HG02884 (cell line): ENCODE measurements around the gene SLC11A1.

Experiments
- ATAC-seq: cut with Tn5 transposase; IDR thresholded peaks from one replicate; pipeline ENCODE4 v1.9.1; 2021; ENCODE audit warnings: mild to moderate bottlenecking, moderate library complexity; ENCODE audit not compliant: unreplicated experiment

Gene SLC11A1

GRCh38 chr2:218381916-218382366, at the start of gene SLC11A1:
Gene SLC11A1 (plus strand): TSS chr2:218382273. CDS start chr2:218382369, 96 bp downstream.
- ATAC-seq, result no peak

GRCh38 chr2:218332288-218332687, 49.8 kb upstream of the SLC11A1 start:
- ATAC-seq, result no peak

GRCh38 chr2:218332920-218333645, 49.0 kb upstream of the SLC11A1 start:
- ATAC-seq, result no peak

GRCh38 chr2:218334531-218334930, 47.5 kb upstream of the SLC11A1 start:
- no peak for ATAC-seq

- ATAC-seq, result no peak
Observed at GRCh38 chr2:218340656-218341055, 41.4 kb upstream of the SLC11A1 start.

- no peak for ATAC-seq
Observed at GRCh38 chr2:218341381-218341780, 40.7 kb upstream of the SLC11A1 start.

GRCh38 chr2:218342837-218343236, 39.2 kb upstream of the SLC11A1 start:
- no peak for ATAC-seq

GRCh38 chr2:218343591-218343990, 38.5 kb upstream of the SLC11A1 start:
- no peak for ATAC-seq

- no peak for ATAC-seq
Observed at GRCh38 chr2:218344090-218344754, 37.9 kb upstream of the SLC11A1 start.

GRCh38 chr2:218344755-218345417, 37.2 kb upstream of the SLC11A1 start:
- ATAC-seq, result no peak

GRCh38 chr2:218345491-218346236, 36.4 kb upstream of the SLC11A1 start:
- no peak for ATAC-seq

- no peak for ATAC-seq
Observed at GRCh38 chr2:218347172-218347571, 34.9 kb upstream of the SLC11A1 start.

GRCh38 chr2:218354045-218354444, 28.0 kb upstream of the SLC11A1 start:
- no peak for ATAC-seq

GRCh38 chr2:218354850-218355443, 27.1 kb upstream of the SLC11A1 start:
- no peak for ATAC-seq

- ATAC-seq, result no peak
Observed at GRCh38 chr2:218357236-218358177, 24.6 kb upstream of the SLC11A1 start.

- ATAC-seq, result no peak
Observed at GRCh38 chr2:218360453-218360852, 21.6 kb upstream of the SLC11A1 start.

GRCh38 chr2:218362606-218363005, 19.5 kb upstream of the SLC11A1 start:
- no peak for ATAC-seq

- no peak for ATAC-seq
Observed at GRCh38 chr2:218363736-218364135, 18.3 kb upstream of the SLC11A1 start.

GRCh38 chr2:218364196-218364595, 17.9 kb upstream of the SLC11A1 start:
- ATAC-seq, result no peak
